ENCODE data around the gene PDXDC1.
"Not testable (repeated sequence)": the region's sequence is repeated elsewhere in the genome, so short reads cannot be mapped to it uniquely, and the experiment has no call there.

Gene PDXDC1

GRCh38 chr16:15100372-15100987, 125.7 kb downstream of the PDXDC1 start:
- intact Hi-C loops (cut with DNase I); DNase-seq: not testable (repeated sequence)

GRCh38 chr16:15127641-15128425, 153.0 kb downstream of the PDXDC1 start:
- DNase-seq: peak in 2 of 10 donors; percentile 54 to 70
- intact Hi-C loops (cut with DNase I): not testable (repeated sequence)

GRCh38 chr16:15130256-15130932, 155.6 kb downstream of the PDXDC1 start:
- peak in 2 of 10 donors; percentile 50 to 69 for DNase-seq
- intact Hi-C loops (cut with DNase I): not testable (repeated sequence)

DNA sequence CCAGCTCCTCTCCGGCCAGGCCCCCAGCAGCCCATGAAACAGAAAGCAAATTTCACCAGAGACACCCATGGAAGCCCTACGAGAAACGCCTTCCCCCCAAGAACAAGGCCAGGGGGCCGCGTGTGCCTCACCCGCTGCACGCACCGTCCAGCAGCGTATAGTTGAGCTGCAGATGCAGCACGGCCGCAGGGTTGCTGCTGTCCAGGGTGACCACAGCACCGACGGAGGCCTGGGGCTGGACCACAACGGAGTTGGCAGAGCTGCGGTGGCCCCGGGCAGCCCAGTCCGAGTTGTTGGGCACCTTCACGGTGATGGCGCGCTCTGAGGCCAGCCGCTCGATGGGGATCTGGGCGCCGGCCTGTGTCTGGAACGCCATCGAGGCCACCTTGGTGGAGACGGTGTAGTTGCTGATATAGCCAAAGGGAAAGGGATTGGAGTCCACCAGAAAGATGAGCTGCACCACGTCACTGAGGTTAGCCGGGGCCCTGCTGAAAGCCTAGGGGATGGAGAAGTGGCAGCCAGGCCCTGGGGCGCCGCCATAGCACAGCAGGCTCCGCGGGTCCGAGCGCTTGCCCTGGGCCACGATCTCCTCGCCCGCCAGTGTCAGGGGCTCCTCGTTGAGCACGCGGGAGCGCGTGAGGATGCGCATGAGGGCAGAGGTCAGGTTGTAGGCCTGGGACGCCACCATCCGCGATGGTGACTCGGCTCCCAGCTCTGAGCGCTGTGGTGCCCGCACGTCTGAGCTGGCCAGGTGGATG, 156.3 kb downstream of the PDXDC1 start:
- intact Hi-C loops (cut with DNase I): not testable (repeated sequence)
- peak in 2 of 10 donors; percentile 33 to 76 for DNase-seq

DNA sequence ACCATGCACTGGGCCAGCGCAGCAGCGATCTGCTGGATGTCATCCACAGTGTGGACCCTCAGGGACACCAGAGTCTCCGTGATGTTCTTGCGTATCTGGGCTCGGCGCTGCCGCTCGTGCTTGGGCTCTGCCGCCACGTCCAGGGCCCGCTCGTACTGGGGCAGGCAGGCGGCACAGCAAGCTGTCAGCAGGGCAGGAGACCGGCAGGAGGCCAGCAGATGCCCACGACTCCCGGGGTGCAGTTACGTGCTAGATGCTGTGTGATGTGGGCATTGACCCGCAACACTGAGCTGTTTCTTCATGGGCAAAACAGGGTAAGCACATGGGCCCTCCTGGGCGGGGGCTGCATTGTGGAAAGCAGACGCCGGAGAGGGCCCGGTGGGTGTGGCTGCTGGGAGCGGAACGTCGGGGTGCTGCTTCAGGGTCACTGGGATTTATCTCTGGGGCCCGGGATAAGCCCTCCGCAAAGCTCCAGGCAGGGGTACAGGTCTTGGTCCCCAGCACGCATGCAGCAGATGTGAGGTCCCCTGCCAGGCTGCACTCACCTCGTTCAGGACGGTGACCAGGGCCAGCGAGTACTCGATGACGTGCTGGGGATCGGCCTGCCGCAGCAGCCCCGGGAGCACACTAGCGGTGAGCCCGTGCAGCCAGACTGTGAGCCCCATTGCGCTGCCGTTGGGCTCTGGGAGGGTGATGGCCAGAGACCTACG, 158.0 kb downstream of the PDXDC1 start:
- DNase-seq: peak in 1 of 10 donors; percentile 51
- intact Hi-C loops (cut with DNase I): not testable (repeated sequence)

- peak in 2 of 10 donors; percentile 50 to 63 for DNase-seq
- intact Hi-C loops (cut with DNase I): not testable (repeated sequence)
Measured at GRCh38 chr16:15133554-15133953, 158.7 kb downstream of the PDXDC1 start.

DNA sequence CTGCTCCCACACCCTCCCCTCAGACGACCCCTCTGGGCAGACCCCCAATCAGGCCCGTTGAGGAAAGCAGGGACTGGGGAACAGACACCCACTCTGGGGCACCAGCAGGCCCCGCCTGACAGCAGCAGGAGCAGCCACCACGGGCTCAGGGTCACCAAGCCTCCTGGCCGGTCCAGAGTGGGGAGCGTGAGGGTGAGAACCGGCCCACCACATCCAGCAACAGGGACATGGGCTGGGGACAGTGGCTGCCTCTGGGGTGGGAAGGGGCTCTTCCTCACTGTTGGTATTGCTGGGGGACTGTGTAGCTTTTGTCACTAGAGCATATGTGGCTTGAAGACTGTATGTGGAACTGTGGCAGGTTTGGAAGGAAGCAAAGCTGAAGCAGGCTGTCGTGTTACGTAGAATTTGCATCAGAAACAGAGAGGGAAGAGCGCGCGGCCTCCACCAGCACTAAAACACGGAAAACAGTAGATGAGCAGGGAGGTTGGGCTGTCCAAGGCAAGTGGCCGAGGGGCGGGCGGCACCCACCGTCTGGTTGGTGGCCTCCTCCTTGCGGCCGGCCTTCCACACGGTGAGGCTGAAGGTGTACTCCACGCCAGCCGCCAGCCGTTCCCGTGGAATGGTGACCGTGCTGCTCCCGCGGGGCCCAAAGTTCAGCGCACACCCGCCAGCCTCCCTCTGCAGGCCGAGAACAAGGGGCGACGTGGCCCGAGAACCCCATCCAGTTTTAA, 160.1 kb downstream of the PDXDC1 start:
- intact Hi-C loops (cut with DNase I): not testable (repeated sequence)
- peak in 2 of 10 donors; percentile 33 to 65 for DNase-seq

- intact Hi-C loops (cut with DNase I): not testable (repeated sequence)
- DNase-seq: peak in 3 of 10 donors; percentile 49 to 69 (median 53)
Measured at GRCh38 chr16:15135483-15136360, 160.9 kb downstream of the PDXDC1 start.

- DNase-seq: peak in 2 of 10 donors; percentile 69 to 79
- intact Hi-C loops (cut with DNase I): not testable (repeated sequence)
Measured at GRCh38 chr16:15137514-15137913, 162.7 kb downstream of the PDXDC1 start.

DNA sequence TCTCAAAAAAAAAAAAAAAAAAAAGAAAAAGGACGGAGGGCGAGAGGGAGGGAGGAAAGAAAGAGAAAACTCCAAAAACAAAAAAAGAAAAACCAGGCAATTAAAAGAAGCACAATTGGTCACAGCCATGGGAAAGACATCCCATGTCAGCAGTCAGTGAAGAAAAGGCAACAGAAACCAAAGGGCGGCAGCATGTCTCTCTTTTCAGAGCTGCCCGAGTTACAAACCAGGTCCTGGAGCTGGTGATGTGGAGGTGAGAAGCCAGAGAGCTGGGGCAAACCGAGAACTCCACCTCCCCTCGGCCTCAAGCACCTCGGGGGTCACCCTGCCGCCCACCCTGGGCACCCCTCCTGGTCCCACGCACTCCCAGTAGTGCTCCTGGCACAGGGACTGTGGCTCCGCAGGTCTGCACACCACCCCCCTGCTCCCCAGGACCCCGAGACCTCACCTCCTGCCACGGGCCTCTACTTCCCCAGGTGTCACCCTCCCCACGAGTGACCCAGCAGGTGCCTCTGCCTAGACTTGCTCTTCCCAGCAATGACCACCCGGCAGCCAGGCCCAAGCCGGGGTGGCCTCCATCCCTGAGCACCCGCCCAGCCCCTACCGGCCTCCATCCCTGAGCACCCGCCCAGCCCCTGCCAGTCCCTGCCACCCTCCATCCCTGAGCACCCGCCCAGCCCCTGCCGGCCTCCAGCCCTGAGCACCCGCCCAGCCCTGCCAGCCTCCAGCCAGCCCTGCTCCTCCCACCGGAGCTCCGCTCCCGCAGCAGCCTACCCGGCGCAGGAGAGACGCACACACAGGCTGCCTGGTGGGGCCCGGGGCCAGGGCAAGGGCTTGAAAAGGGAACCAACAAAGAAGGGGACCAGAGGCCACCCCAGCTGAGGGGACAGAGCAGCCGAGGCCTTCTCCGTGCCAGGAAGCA, 165.9 kb downstream of the PDXDC1 start:
- DNase-seq: peak in 8 of 10 donors; percentile 44 to 94 (median 61)
- intact Hi-C loops (cut with DNase I): not testable (repeated sequence)

GRCh38 chr16:15141586-15141985, 166.8 kb downstream of the PDXDC1 start:
- intact Hi-C loops (cut with DNase I): no loop called here
- peak in 2 of 10 donors; percentile 61 to 74 for DNase-seq

DNA sequence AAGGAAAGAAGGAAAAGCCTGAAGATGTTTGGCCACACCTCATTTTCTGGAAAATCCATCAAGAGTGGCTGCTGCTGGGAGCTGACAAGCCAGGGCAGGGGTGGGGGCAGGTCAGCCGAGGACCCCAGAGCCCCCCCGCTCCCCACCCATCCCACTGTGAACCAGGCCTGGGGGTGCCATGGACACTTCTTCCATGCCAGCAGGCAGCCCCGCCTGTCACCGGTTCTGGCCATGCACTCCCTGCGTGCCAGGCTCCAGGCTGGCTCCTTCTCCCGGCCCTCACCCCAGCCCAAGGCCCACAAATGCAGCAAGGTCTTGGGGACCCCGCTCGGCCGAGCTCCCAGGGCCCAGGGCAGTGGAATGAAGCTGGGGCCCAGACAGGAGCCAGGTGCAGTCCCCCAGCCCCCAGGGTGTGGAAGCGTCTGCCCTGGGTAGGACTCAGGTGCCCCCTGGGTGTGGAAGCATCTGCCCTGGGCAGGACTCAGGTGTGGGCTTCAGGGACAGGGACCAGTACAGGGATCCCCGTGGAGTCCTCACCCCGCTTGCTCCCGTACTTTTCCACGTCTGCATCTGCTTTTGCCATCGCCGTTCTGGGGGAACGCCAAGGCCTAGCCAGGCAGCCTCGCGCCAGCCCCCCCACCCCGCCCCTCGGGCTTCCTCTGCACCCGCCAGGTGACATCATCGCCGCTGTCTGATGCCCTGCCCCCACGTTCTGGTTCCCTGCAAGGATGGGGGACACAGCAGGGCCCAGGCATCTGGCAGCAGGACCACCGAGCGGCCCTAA, 167.5 kb downstream of the PDXDC1 start:
- intact Hi-C loops (cut with DNase I): not testable (repeated sequence)
- peak in 5 of 10 donors; percentile 50 to 93 (median 78) for DNase-seq

GRCh38 chr16:15142891-15143600, 168.2 kb downstream of the PDXDC1 start:
- intact Hi-C loops (cut with DNase I): not testable (repeated sequence)
- peak in 1 of 10 donors; percentile 47 for DNase-seq

- peak in 3 of 10 donors; percentile 66 to 82 (median 80) for DNase-seq
- intact Hi-C loops (cut with DNase I): not testable (repeated sequence)
Measured at GRCh38 chr16:15143601-15144091, 168.8 kb downstream of the PDXDC1 start.

- intact Hi-C loops (cut with DNase I): not testable (repeated sequence)
- peak in 4 of 10 donors; percentile 42 to 88 (median 83) for DNase-seq
Measured at GRCh38 chr16:15144092-15144631, 169.3 kb downstream of the PDXDC1 start.
